Kidney capillary endothelial cell (primary cell): ENCODE measurements around the gene ZNF260.

Experiments used
- DNase-seq: peaks from one replicate; pipeline ENCODE4 v3.0.0-alpha.2; 2018; ENCODE audit warnings: low spot score

ZNF260 gene

DNA sequence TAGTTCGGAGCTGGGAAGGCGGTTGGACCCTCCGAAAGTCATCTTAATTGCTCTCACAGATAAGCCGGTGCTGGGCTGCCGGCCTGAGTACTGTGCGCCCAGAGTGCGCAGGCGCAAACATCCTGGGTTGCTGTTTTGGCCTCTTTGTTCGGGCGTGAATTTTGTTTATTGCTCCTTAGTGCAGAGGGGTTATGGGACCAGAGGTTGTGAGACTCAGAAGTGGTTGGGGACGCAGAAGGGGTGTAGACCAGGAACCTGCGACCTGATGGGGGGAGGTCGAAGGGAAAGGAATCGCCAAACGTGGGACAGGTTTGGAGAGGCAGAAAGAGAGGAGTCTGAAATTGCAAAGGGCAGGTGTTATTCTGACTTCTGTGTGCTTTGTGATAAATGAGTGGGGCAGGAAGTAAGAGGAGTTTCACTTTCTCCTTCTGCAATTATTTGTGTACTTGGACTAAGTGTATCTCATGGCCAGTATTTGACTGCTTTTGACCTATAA, 38.1 kb downstream of the ZNF260 start:
- peak; percentile 77 for DNase-seq

DNA sequence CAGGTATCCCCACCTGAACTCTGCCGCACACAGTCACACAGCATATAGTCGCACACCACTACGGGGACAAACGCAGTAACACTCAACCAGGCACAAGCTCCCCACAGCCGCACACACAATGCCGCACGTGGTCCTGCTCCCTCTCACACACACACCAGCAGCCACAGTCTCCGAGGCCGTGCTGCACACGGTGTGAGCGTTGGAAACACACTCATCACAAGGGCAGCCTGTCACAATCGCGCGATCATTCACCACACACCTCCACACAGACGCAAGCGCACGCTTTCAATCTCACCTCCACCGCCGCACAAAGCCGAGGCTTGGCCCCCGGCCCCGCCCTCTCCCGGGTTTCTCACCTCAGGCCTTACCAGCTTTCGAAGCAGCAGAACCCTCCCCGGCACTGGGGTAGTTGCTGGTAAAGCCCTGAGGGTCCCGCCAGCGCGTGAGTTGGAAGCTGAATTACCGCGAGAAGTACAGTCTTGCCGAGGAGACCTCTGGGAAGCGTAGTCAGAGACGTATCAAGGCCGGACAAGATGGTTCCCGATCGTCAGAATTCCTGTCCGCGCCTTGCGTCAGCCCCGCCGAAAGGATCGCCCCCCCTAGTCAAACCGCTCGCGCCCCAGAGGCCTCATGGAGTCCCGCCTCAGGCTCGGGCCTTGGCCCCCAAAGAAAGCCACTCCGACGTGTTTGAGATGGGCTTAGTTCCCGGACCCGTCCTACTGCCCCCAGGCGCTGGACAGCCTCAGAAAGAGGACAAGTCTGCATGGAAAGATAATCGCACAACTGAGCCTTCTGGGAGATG, 38.8 kb downstream of the ZNF260 start, which contains the start of gene ZNF566:
TSS of gene ZNF566 (minus strand) at position 444 of the 802 bp plus-strand sequence. CDS start 13,004 bp downstream, outside the sequence.
- DNase-seq = peak; percentile 89

DNA sequence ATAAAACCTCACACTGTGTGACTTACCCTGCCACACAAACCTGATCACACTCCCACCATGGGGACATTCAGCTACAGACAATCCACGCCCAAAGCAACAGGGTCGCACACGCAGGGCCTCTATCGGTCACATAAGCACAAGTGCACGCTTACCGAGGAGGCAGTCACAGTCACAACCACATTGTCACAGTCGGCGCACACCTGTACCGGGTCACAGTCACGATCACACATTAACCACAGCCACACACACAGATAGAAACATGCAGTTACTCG, 39.3 kb downstream of the ZNF260 start:
- peak; percentile 1 for DNase-seq

DNA sequence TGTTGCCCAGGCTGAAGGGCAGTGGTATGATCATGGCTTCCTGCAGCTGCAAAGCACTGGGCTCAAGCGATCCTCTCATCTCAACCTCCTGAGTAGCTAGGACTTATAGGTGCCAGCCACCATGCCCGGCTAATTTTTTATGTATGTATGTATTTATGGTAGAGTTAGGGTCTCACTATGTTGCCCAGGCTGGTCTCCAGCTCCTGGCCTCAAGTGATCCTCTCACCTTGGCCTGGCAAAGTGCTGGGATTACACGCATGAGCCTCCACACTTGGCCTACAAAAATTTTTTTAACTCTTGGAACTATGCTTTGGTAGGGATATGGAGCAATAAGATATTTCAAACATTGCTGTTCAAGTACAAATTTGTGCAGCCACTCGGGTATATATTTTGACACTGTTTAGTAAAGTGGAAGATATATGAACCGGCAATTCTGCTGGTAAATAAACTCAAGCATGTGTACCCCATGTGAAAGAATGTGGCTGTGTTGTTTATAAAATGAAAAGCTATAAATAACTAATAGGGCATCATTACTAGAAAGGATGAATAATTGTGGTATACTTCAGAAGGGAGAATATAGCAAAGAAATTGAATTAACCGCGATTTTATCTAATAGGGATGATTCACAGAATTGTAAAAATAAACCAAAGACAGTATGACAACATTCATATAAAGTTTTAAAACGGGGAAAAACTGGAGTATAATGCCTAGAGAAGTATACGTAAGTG, 39.8 kb downstream of the ZNF260 start:
- no peak for DNase-seq

DNA sequence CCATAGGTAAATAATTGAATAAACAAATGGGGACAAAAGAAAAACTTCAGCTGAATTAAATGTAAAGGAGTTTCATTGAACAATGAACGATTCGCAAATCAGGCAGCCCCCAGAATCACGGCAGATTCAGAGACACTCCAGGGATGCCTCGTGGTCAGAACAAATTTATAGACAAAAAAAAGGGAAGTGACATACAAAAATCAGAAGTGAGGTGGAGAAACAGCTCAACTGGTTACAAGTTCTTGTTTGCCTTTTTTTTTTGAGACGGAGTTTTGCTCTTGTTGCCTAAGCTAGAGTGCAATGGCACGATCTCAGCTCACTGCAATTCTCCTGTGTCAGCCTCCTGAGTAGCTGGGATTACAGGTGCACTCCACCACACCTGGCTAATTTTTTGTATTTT, 44.4 kb downstream of the ZNF260 start:
- DNase-seq = no peak

DNA sequence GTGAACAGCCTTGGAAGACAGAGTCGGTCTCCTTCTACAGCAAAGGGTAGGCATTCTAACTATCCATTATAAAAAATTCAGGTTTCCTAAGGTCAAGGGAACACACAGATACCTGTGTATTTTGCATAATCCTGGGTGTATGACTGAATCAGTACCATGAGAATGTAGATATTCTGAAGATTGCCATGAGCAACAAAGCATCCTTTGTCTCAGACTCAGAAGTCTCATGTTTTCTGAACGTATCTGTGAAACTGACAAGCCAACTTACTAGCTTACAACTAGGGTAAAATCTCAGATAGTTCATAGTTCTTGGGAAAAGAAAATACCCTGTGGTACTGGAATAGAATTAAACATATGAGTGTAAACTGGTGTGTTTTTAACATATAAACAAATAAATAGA, 45.2 kb downstream of the ZNF260 start:
- DNase-seq = no peak
